Measurements from ENCODE around the gene RPL4.

RPL4 gene

DNA sequence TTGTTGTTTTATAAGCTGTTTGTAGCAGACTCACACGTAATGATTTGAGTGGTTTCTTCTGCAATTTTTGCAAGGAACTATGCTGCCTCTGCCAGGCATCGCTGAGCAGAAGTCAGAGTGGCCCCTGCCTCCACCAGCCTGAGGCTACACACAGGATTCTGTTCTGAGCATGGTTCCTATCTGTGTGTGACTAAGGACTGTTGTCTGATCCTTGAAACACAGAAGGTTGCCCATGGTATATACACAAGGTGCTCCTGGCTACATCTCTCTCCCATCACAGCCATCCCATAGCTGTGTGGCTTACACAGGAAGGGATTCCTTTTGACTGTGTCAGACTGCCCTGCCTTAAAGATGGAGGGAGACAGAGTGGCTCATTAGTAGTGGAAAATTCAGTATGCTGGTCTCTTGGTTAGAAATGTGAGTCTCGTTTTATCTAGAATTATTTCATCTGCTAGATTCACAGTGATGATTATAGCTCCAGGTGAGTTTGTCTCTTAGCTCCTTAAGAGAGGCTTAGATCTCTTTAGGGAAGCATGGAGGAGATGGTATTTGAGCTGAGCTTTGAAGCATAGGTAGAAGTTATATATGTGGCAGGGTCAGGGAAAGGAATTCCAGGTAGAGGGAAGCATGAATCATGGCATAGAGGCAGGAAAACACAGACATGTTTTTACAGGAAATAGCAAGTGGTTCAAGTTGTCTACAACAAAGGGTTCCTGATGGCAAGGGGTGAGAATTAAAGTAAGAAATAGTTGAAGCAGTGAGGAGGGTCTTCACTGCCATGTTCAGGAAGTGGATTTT, 44.6 kb downstream of the RPL4 start:
- no peak for DNase-seq (ENCODE audit: low read depth in 1 of 2, low spot score in 1 of 2)

DNA sequence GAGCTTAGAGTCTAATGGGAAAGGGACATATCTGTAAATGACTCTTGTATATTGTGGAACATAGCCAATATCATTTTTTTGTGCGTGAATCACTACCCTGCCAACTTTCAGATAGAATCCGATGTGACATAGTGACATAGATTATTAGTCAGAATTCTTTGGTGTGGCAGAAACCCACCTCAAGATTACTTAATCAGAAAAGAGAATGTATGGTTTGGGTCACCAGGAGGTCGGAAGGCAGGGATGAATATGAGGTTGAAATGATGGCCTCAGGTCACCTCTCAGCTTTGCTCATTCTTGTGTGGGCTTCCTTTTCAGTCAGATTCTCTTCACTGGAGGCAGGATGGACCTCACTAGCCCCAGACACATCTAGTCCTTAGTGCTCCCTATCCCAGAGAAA, 48.4 kb downstream of the RPL4 start:
- DNase-seq (ENCODE audit: low read depth in 1 of 2, low spot score in 1 of 2) = no peak

DNA sequence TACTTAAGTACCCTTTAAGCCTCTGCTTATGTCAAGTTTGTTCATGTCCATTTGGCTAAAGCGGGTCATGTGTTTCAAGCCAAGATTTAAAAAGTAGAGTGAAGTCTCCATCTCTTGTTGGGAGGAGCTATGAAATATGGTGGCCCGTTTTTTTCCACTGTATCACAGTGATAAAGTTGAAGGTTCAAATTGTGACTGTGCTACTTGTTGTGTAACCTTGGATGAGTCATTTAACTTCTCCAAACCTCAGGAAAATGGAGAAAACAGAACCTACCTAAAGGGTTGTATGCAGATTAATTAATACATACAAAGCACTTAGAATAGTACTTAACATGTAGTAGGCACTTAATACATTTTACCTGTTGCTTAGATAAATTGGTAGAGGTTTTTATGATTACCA, 50.5 kb downstream of the RPL4 start:
- no peak for DNase-seq (ENCODE audit: low read depth in 1 of 2, low spot score in 1 of 2)

DNA sequence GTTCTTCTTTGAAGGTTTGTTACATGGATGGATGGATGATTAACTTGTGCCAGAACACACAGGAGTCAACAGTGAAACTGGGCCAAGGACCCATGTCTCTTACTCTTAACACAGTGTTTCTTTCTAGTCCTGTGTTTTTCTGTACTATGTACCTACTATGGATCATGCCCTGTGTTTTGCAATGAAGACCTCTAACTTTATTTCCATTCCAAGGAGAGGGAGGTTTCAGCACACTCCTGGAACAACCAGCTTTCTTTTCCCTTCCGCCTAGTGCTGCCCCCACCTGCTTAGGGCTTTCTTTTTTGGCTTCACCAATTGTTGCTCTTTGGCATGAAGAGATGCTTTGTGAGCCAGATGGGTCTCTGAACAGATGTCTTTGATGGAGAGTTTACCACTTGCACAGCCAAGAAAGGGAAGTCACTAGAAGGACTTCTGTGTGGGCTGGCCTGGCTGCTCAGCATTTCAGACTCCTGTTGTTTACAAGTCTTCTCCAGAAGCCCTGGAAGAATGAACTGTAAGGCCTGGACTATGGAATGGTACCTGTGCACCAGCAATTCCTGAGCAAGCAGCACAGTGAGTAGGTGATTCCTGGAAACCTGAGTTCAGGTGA, 51.6 kb downstream of the RPL4 start:
- no peak for DNase-seq (ENCODE audit: low read depth in 1 of 2, low spot score in 1 of 2)

DNA sequence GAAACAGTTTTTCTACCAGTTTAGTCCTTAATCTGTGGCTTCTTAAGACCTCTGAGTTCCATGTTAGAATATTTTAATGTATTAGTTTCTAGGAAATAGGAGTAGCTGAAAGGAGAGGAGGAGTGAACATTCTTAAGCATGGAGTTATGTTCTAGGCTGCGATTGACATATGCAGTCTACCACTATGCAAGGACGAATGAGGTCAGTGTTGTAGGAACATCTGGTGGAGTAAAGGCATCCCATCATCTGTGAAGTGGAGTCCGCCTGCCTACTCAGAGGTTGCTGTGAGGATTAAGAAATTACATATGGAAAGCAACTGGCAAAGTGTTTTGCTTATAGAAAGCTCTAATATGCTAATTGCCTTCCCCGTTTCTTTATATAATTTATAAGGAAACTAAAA, 52.2 kb downstream of the RPL4 start:
- DNase-seq (ENCODE audit: low read depth in 1 of 2, low spot score in 1 of 2) = no peak
